ENCODE measurements around the gene DCUN1D2.

The DCUN1D2 gene

DNA sequence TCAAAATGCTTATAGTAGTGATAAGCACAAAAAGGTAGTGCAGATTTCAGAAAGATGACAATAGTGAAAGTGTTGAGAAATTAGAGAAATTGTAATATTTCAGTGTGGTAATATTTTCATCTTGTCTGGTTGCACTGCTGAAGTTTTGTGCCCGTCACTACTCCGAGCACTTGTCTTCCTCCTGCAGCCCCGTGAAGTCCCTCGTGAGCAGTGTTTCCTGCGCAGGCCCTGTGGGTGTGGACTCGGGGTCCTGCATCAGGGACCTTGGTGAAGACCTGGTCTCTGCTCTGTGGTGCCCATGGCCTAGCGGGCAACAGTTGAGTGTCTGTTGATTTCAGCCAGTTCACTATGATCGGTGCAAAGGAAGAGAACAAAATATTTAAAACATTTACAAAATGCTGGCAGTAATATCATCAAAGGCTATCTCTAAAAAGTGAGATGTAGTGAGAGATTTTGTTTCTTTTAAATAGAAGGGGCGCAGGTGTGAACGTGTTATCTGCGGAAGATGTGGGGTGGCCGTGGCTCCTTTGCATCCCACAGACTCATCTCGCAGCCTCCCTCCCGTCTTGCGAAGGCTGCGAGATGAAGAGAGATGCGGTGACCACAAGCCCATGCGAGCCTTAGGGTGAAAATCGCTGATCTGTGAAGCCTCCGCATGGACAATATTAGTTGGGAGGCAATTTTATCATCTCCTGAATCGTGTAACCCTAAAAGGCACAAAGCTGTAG, 27.7 kb upstream of the DCUN1D2 start:
- DNase-seq = no peak

DNA sequence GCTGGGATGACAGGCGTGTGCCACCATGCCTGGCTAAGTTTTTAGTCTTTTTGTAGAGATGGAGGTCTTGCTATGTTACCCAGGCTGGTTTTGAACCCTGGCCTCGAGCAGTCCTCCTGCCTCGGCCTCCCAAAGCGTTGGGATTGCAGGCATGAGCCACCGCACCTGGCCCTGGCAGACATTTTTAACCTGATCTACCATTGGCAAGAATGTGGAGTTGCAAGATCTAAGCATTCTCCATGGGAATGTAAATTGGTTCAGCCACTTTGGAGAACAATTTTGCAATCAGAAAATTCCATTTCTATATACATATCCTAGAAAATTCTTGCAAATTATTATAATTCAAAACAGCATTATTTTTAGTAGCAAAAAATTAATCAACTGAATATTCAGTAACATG, 24.3 kb upstream of the DCUN1D2 start:
- DNase-seq = no peak

DNA sequence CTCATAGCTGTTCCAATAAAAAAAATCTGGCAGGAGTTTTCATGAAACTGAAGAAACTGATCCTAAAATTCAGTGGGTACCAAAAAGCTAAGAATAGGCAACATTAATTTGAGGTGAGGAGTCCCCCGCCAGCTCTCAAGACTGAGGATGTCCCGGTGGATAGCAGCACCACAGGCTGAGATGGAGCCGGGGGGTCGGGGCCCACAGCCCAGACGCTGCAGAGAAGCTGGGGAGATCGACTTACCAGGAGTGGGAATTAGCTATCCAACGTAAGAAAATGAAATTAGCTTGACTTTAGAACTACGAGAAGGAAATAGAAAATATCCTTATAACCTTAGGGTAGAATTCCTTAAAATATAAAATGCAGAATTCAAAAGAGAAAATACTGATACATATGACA, 23.2 kb upstream of the DCUN1D2 start:
- DNase-seq = no peak

DNA sequence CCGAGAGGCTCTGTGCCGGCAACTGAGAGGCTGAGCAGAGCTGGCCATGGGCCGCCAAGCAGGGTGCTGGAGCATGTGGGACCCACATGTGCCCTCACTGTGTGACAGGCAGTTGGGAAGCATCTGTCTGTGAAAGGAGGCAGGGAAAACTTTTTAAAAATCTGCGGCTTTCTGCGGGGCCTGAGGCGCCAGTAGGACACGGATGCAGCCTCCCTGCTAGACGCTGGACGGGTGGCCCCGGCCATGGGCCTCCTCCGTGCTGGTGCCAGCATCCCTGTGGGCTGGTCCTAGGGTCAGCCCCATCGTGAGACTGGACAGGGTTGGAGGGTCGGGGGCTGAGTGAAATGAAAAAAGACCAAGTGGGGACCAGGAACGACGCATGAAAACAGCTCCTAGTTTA, 20.9 kb upstream of the DCUN1D2 start:
- no peak for DNase-seq

DNA sequence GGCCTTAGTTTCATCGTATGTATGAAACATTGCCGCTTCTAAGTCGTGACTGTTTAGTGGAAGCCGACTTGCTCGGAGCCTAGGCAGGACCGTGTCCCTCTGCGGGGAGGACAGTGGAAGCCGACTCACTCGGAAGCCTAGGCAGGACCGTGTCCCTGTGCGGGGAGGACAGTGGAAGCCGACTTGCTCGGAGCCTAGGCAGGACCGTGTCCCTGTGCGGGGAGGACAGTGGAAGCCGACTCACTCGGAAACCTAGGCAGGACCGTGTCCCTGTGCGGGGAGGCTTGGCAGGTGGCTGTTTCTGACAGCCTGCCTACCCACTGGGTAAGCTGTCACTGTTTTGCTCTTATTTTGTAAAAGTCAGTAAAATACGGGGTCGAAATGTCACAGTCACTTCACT, 20.4 kb upstream of the DCUN1D2 start:
- DNase-seq = no peak

DNA sequence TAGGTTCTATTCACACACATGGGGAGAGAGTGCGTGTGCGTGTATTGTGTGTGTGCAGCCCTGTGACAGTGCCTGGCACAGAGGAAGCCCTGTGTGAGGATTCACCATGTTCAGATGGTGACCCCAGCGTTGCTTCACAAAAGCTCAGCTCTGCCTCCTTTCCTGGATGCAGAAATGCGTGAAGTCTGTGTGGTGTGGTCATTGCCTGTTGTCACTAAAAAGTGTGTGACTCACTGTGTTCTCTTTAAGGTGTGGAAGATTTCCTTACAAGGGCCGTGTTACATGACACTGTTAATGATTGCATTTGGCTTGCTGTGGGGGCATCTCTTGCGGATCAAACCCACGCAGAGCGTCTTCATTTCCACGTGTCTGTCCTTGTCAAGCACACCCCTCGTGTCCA, 19.5 kb upstream of the DCUN1D2 start:
- no peak for DNase-seq

DNA sequence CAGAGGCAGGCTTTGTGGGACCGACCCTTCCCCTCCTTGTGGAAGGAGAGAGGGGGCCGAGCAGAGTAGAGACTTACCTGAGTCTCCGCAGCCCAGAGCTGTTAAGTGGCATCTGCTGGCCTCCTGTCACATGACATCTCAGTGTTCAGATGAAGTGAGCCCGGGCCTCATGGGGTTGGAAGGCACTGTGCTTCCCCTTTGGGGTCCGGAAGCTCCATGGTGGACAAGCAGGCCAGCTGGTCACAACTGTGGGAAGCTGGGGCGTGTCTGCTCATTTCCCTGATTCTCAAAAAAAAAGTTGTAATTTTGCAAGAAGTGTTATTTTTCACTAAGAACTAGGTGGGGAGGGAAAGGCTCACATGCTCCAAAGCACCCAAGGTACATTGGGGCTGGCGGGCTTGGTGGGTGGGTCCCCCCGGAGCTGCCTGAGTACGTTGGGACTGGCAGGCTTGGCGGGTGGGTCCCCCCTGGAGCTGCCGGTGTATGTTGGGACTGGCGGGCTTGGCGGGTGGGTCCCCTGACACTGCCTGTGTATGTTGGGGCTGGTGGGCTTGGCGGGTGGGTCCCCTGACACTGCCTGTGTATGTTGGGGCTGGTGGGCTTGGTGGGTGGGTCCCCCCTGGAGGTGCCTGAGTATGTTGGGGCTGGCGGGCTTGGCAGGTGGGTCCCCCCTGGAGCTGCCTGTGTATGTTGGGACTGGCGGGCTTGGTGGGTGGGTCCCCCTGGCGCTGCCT, 18.2 kb upstream of the DCUN1D2 start:
- DNase-seq = no peak

DNA sequence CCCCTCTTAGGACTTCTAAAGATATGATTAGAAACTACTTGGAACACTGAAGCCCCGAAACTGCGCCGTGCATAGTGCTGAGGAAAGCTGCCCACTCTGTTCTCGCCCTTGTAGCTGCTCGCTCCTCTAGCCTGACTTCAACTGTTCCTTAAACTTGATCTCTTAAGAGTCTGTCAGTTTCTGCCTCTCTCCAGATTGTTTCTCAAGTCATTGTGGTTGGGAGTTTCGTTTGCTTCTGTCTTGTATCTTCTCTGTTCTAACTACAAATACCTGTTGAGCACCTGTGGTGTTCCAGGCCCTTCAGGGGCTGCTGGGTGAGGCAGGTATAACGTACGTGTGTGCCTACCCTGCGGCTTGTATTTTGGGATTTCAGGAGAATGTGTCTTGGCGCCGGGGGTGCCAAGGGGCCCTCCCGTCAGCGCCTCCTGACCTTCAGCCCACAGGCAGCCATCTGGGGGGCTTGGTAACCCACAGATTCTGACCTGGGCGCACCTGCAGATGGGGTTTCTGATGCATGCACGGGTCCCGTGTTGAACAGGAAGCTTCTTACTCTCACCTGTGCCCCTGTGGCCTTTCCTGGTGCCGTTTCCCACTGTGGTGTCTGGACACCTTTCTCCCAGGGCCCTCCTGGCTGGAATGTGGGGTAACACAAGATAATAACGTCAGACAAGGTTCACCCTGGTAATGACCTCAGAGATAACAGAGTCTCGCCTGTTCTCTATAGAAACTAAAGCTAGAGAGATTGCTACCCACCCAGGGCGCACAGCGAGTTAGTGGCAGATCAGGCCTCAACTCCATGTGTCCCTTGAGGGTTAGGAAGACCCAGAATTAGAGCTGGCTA, 17.2 kb upstream of the DCUN1D2 start:
- DNase-seq = no peak

DNA sequence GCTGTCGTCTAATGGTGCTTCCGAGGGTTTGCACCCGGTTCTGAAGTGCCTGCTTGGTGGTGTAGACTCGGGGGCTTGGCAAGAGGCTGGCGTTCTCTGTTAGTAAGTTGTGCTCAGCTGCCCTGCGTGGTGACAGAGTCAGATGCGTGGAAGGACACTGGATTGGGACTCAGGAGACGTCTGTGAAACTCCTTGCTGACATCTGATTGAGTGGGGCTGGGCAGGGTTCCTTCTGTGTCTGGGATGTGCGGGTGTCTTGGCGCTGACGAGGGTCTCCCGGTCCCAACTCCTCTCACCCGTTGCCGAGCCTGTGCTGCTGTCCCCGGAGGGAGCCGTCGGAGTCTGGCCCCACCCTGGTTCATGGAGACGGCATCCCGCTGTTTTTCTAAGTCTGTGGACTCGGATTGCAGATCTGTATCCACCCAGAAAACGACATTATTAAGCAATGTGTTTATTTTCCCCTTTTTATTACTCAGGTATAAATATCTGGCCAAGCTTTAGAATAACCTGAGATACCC, 16.4 kb upstream of the DCUN1D2 start:
- no peak for DNase-seq

DNA sequence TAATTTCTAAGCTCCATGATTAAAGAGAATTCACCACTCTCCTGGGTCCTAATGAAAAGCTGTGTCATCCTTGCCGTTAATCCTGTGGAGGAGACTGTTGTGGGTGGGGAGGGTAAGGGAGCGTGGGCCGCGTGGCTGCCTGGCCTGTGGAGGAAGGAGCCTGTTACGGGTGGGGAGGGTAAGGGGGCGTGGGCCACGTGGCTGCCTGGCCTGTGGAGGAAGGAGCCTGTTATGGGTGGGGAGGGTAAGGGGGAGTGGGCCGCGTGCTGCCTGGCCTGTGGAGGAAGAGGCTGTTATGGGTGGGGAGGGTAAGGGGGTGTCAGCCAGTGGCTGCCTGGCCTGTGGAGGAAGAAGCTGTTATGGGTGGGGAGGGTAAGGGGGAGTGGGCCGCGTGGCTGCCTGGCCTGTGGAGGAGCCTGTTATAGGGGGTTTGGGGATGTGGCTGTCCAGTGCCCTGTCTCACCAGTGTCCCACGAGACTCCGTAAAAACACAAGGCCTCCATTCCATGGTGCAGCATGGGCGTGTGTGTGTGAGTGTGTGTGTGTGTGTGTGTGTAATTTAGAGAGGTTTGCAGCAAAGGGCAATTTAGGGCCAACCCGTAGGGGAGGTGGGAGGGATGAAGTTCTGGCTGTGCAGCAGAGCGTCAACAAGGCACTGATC, 15.6 kb upstream of the DCUN1D2 start:
- DNase-seq = no peak

DNA sequence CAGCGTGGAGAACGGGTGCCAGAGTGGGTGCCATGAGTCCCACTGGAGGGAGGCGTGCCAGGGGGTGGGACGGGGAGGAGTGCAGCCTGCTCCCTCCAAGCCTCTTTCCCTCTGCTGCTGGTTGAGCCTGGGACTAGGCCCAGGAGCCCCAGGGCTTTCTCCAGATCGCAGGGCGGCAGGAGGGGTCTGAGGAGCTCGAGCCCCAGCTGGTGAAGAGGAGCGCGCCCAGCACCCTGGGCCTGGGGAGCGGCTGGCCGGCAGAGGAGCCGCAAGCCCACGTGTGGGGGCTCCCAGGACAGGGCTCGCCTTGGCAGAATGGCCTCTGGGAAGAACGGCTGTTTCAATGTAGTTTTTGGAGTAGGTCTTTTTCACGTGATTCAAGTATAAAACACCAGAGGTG, 12.2 kb upstream of the DCUN1D2 start:
- no peak for DNase-seq

DNA sequence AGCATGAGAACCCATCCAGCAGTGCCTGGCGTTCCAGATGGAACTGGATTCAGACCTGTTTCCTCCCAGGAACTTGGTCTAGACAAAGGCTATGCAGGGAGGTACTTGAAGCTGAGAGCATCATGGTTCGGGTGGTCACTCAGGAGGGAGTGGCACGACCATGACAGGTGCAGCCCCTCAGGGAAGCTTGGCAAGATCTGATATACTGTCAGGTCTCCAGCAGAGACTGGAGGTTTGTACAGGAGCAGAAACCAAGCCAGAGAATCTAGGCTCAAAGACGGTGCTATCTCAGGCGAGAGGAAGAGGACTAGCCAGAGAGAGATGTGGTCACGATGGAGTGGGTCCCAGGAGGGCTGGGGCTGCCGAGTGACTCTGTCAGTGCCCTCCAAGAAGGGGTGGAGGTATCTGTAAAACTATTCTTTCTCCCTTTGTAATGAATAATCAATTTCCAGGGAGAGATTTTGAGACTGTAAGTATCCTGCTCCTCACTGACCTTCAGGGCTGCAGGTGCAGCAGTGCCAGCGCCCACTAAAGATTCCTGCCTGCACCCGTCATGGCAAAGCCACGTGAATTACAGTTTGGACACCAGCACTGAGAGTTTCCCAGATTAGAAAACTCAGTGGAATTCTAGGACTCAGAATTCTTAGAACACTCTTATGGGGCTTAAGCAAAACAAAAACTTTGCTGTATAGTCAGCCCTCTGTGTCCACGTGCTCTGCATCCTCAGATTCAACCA, 10.2 kb upstream of the DCUN1D2 start:
- DNase-seq = no peak

DNA sequence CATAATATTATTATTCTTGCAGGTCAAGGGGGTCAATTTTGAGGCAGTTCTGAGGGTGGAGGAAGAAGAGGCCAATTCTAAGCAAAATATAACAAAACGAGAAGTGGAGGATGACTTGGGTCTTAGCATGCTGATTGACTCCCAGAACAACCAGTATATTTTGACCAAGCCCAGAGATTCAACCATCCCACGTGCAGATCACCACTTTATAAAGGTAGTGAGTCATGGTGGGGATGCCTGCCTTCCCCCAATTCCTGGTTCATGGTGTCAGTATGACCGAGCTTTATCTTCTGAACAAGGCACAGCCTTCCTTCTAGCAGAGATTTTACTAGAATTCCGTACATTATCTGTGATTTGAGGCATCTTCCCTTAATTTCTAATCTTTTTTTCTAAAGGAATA, 9.4 kb upstream of the DCUN1D2 start:
- DNase-seq = no peak

DNA sequence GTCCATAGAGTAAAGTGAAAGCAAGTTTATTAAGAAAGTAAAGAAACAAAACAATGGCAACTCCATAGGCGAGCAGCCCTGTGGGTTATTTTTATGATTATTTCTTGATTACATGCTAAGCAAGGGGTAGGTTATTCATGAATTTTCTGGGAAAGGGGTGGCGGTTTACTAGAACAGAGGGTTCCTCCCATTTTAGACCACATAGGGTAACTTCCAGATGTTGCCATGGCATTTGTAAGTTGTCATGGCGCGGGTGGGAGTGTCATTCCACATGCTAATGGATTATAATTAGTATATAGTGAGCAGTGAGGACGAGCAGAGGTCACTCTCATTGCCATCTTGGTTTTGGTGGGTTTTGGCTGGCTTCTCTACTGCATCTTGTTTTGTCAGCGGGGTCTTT, 8.4 kb upstream of the DCUN1D2 start:
- DNase-seq = no peak

DNA sequence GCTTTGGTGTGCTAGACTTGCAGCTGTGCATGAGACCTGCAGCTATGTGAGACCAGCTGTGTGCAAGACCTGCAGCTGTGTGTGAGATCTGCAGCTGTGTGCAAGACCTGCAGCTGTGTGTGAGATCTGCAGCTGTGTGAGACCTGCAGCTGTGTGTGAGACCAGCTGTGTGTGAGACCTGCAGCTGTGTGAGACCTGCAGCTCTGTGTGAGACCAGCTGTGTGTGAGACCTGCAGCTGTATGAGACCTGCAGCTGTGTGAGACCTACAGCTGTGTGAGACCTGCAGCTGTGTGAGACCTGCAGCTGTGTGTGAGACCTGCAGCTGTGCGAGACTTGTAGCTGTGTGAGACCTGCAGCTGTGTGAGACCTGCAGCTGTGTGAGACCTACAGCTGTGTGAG, 6.7 kb upstream of the DCUN1D2 start:
- no peak for DNase-seq

DNA sequence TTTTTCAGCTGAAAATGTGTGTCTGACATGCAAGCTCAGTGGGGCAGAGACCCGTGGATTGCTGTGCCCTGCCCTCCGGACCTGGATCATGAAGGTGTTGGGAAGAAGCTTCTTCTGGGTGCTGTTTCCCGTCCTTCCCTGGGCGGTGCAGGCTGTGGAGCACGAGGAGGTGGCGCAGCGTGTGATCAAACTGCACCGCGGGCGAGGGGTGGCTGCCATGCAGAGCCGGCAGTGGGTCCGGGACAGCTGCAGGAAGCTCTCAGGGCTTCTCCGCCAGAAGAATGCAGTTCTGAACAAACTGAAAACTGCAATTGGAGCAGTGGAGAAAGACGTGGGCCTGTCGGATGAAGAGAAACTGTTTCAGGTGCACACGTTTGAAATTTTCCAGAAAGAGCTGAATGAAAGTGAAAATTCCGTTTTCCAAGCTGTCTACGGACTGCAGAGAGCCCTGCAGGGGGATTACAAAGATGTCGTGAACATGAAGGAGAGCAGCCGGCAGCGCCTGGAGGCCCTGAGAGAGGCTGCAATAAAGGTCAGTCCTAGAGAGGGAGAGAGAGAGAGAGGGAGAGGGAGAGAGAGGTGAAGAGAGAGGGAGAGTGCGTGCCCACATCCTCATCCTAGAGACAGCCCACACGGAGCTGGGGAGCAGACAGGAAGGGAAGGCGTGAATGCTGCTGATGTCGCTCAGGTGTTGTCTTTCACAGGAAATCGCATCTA, 5.1 kb upstream of the DCUN1D2 start:
- DNase-seq = no peak

DNA sequence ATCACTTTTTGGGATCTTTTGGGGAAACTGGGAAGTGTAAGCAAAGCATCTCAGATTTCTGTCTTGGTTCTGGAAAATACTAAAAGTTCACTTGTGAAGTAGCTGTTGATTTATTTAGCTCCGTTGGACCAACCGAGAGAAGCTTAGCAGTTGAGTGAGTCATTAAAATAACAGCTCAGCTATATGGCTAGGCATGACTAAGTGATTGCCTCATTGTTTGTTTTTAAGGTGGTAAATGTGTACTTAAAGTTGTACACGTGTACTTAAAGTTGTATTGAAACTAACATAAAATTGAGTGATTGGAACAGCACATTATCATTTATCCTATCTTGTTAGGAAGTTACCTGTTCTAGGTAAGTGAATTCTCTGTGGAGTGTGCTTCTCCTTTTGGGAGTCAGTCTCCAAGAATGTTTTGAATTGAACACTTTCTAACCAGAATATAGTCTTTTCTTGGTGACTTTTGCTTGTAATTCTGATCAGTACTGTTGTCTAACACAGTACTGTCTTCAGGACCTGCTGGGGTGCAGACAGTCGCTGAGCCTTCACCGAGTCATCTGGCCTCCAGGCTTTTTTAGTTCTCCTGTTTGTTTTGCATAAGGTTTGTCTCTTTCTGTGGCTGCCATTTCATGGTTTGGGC, 2.9 kb upstream of the DCUN1D2 start:
- DNase-seq = peak; percentile 50

DNA sequence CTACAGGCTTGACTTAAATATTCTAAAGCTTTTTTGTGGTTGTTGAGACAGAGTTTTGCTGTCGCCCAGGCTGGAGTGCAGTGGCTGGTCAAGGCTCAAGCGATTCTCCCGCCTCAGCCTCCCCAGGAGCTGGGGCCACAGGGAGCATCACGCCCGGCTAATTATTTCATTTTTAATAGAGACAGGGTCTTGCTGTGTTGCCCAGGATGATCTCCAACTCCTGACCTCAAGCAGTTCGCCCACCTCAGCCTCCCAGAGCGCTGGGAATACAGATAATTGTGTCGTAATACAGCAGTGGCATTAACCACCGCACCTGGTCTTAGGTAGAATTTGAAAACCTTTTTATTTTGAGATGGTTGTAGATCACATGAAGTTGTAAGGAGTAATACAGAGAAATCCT, 1.5 kb upstream of the DCUN1D2 start:
- no peak for DNase-seq

DNA sequence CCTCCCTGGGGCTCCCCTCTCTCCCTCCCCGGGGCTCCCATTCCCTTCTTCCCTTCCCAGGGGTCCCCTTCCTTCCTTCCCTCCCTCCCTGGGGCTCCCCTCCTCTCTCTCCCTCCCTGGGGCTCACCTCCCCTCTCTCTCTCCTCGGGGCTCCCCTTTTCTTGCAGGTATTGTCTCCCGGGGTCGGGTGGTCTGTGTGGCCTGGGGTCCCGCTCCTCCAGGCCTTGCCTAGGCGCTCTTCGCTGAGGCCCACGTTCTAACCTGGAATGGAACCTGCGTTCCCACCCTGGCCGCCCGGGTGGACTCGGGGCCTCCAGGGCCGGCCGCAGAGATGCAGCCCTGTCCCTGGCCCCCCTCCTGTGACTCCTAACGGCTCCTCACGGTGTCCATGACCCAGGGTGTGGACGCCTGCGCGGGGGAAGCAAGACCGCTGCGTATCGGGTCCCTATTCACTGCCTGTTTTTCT, 940 bp upstream of the DCUN1D2 start:
- peak; percentile 2 for DNase-seq

DNA sequence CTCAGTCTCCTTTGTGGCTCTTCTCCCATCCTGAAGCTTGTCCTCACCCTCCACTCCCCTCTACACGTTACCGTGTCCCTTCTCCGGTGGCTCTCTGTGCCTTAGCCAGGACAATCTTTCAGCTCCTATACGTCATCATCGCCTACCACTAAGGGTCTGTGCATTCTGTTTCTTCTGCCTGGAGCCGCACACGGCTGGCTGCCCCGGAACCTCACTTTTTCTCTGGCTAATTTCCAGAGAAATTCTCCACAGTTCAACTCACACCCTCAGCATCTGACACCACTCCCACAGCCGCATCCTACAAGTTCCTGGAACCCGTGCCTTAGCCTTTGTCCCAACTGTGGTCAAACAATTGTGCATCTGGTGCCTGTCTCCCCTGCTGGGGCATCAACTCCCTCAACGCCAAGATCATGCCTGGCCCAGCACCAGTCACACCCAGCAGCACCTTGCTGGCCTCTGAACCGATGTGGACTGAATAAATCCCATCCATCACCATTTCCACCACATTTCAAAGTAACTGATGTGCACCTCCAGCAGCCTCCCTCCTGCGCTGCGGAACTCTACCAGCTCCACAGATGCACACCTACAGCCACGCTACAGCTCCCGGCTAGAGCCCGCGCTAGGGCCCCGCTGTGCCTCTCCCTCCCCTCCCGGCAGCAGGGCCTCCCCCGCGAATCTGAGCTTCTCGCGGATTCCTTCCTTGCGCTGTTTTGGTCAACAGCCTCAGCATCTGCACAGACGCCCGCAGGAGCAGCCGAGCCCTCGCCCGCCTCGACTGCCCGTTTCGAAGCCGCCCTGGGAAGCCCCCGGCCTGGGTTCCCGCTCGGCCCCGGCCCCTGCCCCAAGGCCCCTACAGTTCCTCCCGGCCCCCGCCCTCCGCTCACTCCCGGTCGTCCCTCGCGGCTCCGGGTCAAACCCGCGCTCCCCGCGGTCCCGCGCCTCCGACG, 689 bp downstream of the DCUN1D2 start:
- DNase-seq = peak; percentile 42

Measured in NCI-H345 (cell line).